ENCODE measurements around the gene ITGA11. TPM values are rescaled to one million over a fixed set of nuclear protein-coding genes. Genes with fewer than 3 reads are reported as not detected.

Gene ITGA11
- total RNA-seq, 1 experiment from 2014 or later, result not detected

GRCh38 chr15:68310178-68310803 lies 121.7 kb downstream of the ITGA11 start:
- CTCF ChIA-PET, result no interaction called here

GRCh38 chr15:68309024-68309423 lies 122.9 kb downstream of the ITGA11 start:
- TF ChIP-seq EZH2 (IDR thresholded peaks at IDR 0.05; ENCODE audit: low read length, unreplicated experiment) (no peak), EZH2phosphoT487 (IDR thresholded peaks at IDR 0.05; ENCODE audit: borderline replicate concordance, low read length) (no peak), CTCF (conservative IDR thresholded peaks at IDR 0.05; ENCODE audit: low read depth, low read length) (no peak)
- ATAC-seq (no peak), DNase-seq (no peak)
- Histone ChIP-seq H3K9ac (ENCODE audit: low read length) (no peak overlapping the region), H3K27me3 (ENCODE audit: low read length) (no peaks in the 10 kb centered on the region), H4K20me1 (ENCODE audit: low read length) (no peaks in the 10 kb centered on the region), H3K36me3 (ENCODE audit: low read depth, low read length) (no peaks in the 10 kb centered on the region), H3K4me1 (ENCODE audit: insufficient read depth, low read length) (no peaks in the 10 kb centered on the region), H3F3A (ENCODE audit: low read length, unreplicated experiment) (no peaks in the 10 kb centered on the region), H3K27ac (ENCODE audit: low read length) (no peak overlapping the region), H2AFZ (ENCODE audit: low read length) (no peak overlapping the region), H3K4me3 (ENCODE audit: low read length) (no peak overlapping the region), H3K79me2 (ENCODE audit: low read length) (no peaks in the 10 kb centered on the region), H3K9me2 (replicated peaks; ENCODE audit: low read length) (no peaks in the 10 kb centered on the region), H3K9me3 (ENCODE audit: low read length) (no peaks in the 10 kb centered on the region), H3K4me2 (ENCODE audit: low read length) (no peak overlapping the region)
- CTCF ChIA-PET, result no interaction called here
- POLR2A ChIA-PET (ENCODE audit: unreplicated experiment), result no interaction called here
- BruUV-seq (replicated peaks), result no TSS peak
- intact Hi-C loops (cut with micrococcal nuclease), result loop anchor here (5.0 to 10.0 kb wide), 2 partner anchors 236 to 258 kb away; no protein-coding TSS in a partner anchor

More at GRCh38 chr15:68310178-68310803, 121.7 kb downstream of the ITGA11 start:
- no peak for DNase-seq
- no peak overlapping the region for H3K4me3 ChIP-seq (ENCODE audit: low read length)
- H3K36me3 ChIP-seq (ENCODE audit: low read depth, low read length), result no peaks in the 10 kb centered on the region
- H3K9me3 ChIP-seq (ENCODE audit: low read length), result no peaks in the 10 kb centered on the region
- no peaks in the 10 kb centered on the region for H3F3A ChIP-seq (ENCODE audit: low read length, unreplicated experiment)
- TF ChIP-seq CTCF (conservative IDR thresholded peaks at IDR 0.05; ENCODE audit: low read depth, low read length) (no peak), EZH2phosphoT487 (IDR thresholded peaks at IDR 0.05; ENCODE audit: borderline replicate concordance, low read length) (no peak), EZH2 (IDR thresholded peaks at IDR 0.05; ENCODE audit: low read length, unreplicated experiment) (no peak)
- no peaks in the 10 kb centered on the region for H3K9me2 ChIP-seq (replicated peaks; ENCODE audit: low read length)
- H3K4me2 ChIP-seq (ENCODE audit: low read length), result no peak overlapping the region
- no peak overlapping the region for H3K27ac ChIP-seq (ENCODE audit: low read length)
- H3K9ac ChIP-seq (ENCODE audit: low read length), result no peak overlapping the region
- no peak overlapping the region for H2AFZ ChIP-seq (ENCODE audit: low read length)
- intact Hi-C loops (cut with micrococcal nuclease), result no loop called here
- H4K20me1 ChIP-seq (ENCODE audit: low read length), result no peaks in the 10 kb centered on the region
- no peak for ATAC-seq
- BruUV-seq (replicated peaks), result no TSS peak
- H3K4me1 ChIP-seq (ENCODE audit: insufficient read depth, low read length), result no peaks in the 10 kb centered on the region
- H3K27me3 ChIP-seq (ENCODE audit: low read length), result no peaks in the 10 kb centered on the region
- POLR2A ChIA-PET (ENCODE audit: unreplicated experiment), result no interaction called here
- no peaks in the 10 kb centered on the region for H3K79me2 ChIP-seq (ENCODE audit: low read length)

All from PC-3 (cell line).